ENCODE measurements around the gene RNF34. TPM values are rescaled to one million over a fixed set of nuclear protein-coding genes. Genes with fewer than 3 reads are reported as not detected.

Gene RNF34
- polyA plus RNA-seq, 1 of the 3 experiments (the other 2 are of a cell fraction): 29.4 TPM

GRCh38 chr12:121357331-121357730, 42.6 kb upstream of the RNF34 start:
- no peak overlapping the region for H3K9ac ChIP-seq
- no peaks in the 10 kb centered on the region for H3K4me1 ChIP-seq (ENCODE audit: control insufficient read depth in 1 of 2, insufficient read depth in 2 of 2, low read depth in 1 of 2, low read length in 1 of 2)
- no peak overlapping the region for H3K4me3 ChIP-seq (ENCODE audit: low read depth in 2 of 2, low read length in 1 of 2)
- ChIA-PET CTCF (interaction anchor here (1.6 kb wide), 1 partner anchor 85 kb away, joined by 5 read pairs; no protein-coding TSS in a partner anchor), POLR2A (no interaction called here)
- H4K20me1 ChIP-seq (ENCODE audit: insufficient read depth): no peaks in the 10 kb centered on the region
- H2AFZ ChIP-seq (ENCODE audit: low read depth): no peak overlapping the region
- H3K79me2 ChIP-seq (ENCODE audit: insufficient read depth): no peaks in the 10 kb centered on the region
- H3K36me3 ChIP-seq (replicated peaks in 1 of 2; ENCODE audit: control insufficient read depth in 1 of 2, insufficient read depth in 2 of 2, low read length in 1 of 2): no peaks in the 10 kb centered on the region
- no peaks in the 10 kb centered on the region for H3K9me3 ChIP-seq
- H3K27ac ChIP-seq (ENCODE audit: low read depth in 2 of 2, low read length in 1 of 2): no peak overlapping the region
- WGBS (ENCODE audit: low lambda C conversion rate): 54% methylated on average over 4 of the region's 4 CpGs
- no peak overlapping the region for H3K4me2 ChIP-seq
- TF ChIP-seq RXRA (IDR thresholded peaks at IDR 0.05; ENCODE audit: borderline replicate concordance, low read depth): no peak
- no peak for TF ChIP-seq TCF12 (IDR thresholded peaks at IDR 0.05)
- H3K9me2 ChIP-seq: no peaks in the 10 kb centered on the region
- H3K27me3 ChIP-seq (ENCODE audit: insufficient read depth): no peaks in the 10 kb centered on the region
- no peak for DNase-seq
- peaks cover 7% of the 10 kb centered on the region for H3F3A ChIP-seq (replicated peaks; ENCODE audit: insufficient read depth)

DNA sequence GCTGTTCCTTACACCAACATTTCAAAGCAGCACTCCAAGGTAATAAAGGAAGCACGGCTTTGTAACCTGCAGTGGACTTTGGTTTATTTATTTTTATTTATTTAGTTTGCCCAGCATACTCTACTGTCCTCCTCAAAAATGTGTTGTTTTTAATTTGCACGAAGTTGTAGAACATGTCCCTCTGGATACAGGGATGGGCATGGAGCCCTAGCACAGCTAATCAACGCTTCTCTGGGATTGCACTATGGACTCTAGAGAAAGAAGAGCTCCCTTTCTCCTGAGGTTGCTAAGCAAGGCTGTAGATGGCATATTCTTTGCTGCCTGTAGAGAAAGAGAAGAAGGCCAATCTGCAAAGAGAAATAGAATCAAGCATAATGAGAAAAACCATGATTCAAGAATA, 41.8 kb upstream of the RNF34 start:
- CTCF ChIA-PET: interaction anchor here (0.6 to 1.6 kb wide), 2 partner anchors 24 to 85 kb away, joined by 3 to 5 read pairs; no protein-coding TSS in a partner anchor
- Histone ChIP-seq H3K79me2 (ENCODE audit: insufficient read depth) (no peaks in the 10 kb centered on the region), H3K4me1 (ENCODE audit: control insufficient read depth in 1 of 2, insufficient read depth in 2 of 2, low read depth in 1 of 2, low read length in 1 of 2) (no peaks in the 10 kb centered on the region), H3K27ac (ENCODE audit: low read depth in 2 of 2, low read length in 1 of 2) (no peak overlapping the region), H3K4me3 (ENCODE audit: low read depth in 2 of 2, low read length in 1 of 2) (no peak overlapping the region), H3K4me2 (no peak overlapping the region), H3K9me2 (no peaks in the 10 kb centered on the region), H3K9me3 (no peaks in the 10 kb centered on the region), H2AFZ (ENCODE audit: low read depth) (no peak overlapping the region), H4K20me1 (ENCODE audit: insufficient read depth) (no peaks in the 10 kb centered on the region), H3F3A (replicated peaks; ENCODE audit: insufficient read depth) (peaks cover 7% of the 10 kb centered on the region), H3K27me3 (ENCODE audit: insufficient read depth) (no peaks in the 10 kb centered on the region), H3K36me3 (replicated peaks in 1 of 2; ENCODE audit: control insufficient read depth in 1 of 2, insufficient read depth in 2 of 2, low read length in 1 of 2) (no peaks in the 10 kb centered on the region), H3K9ac (no peak overlapping the region)
- POLR2A ChIA-PET: no interaction called here
- DNase-seq: no peak
- 56% methylated on average over 3 of the region's 3 CpGs for WGBS (ENCODE audit: low lambda C conversion rate)
- no peak for TF ChIP-seq TAF1 (IDR thresholded peaks at IDR 0.05; ENCODE audit: borderline replicate concordance, low read depth, low read length)
- no peak for TF ChIP-seq YY1 (IDR thresholded peaks at IDR 0.05; ENCODE audit: low read depth)
- no peak for TF ChIP-seq EZH2phosphoT487 (IDR thresholded peaks at IDR 0.05; ENCODE audit: borderline replicate concordance, low read depth)
- no peak for TF ChIP-seq RCOR1 (IDR thresholded peaks at IDR 0.05; ENCODE audit: low read length)
- no peak for TF ChIP-seq MEF2A (IDR thresholded peaks at IDR 0.05; ENCODE audit: borderline replicate concordance, low read depth)
- TF ChIP-seq GABPA (IDR thresholded peaks at IDR 0.05; ENCODE audit: low read depth): no peak
- no peak for TF ChIP-seq CTCF (IDR thresholded peaks at IDR 0.05)
- no peak for TF ChIP-seq TCF12 (IDR thresholded peaks at IDR 0.05)
- TF ChIP-seq JUND (IDR thresholded peaks at IDR 0.05): no peak
- no peak for TF ChIP-seq NRF1 (IDR thresholded peaks at IDR 0.05; ENCODE audit: low read depth, low read length)

GRCh38 chr12:121364683-121365121, 35.2 kb upstream of the RNF34 start:
- H3K79me2 ChIP-seq (ENCODE audit: insufficient read depth): no peaks in the 10 kb centered on the region
- no peaks in the 10 kb centered on the region for H3K9me2 ChIP-seq
- POLR2A ChIA-PET: no interaction called here
- H3K4me1 ChIP-seq (ENCODE audit: control insufficient read depth in 1 of 2, insufficient read depth in 2 of 2, low read depth in 1 of 2, low read length in 1 of 2): peaks cover 2 to 13% of the 10 kb centered on the region in 2 experiments; a peak in 3 of 4 replicates
- H3F3A ChIP-seq (replicated peaks; ENCODE audit: insufficient read depth): peaks cover 6% of the 10 kb centered on the region
- peak overlapping the region; percentile 41; the same call in 1 of the 2 replicates for H2AFZ ChIP-seq (ENCODE audit: low read depth)
- H3K36me3 ChIP-seq (replicated peaks in 1 of 2; ENCODE audit: control insufficient read depth in 1 of 2, insufficient read depth in 2 of 2, low read length in 1 of 2): no peaks in the 10 kb centered on the region
- DNase-seq: no peak
- H3K9ac ChIP-seq: no peak overlapping the region
- peak overlapping the region; percentile 32; the same call in 1 of the 2 replicates for H3K4me2 ChIP-seq
- H3K4me3 ChIP-seq (ENCODE audit: low read depth in 2 of 2, low read length in 1 of 2): no peak overlapping the region
- 72% methylated on average over 5 of the region's 5 CpGs for WGBS (ENCODE audit: low lambda C conversion rate)
- H3K9me3 ChIP-seq: no peaks in the 10 kb centered on the region
- no peaks in the 10 kb centered on the region for H4K20me1 ChIP-seq (ENCODE audit: insufficient read depth)
- peak overlapping the region in 1 of 2 experiments; percentile 25; a peak in 1 of 4 replicates for H3K27ac ChIP-seq (ENCODE audit: low read depth in 2 of 2, low read length in 1 of 2)
- H3K27me3 ChIP-seq (ENCODE audit: insufficient read depth): no peaks in the 10 kb centered on the region
- CTCF ChIA-PET: interaction anchor here (0.8 to 1.7 kb wide), 2 partner anchors 9 to 18 kb away, joined by 3 to 4 read pairs; no protein-coding TSS in a partner anchor
- TF ChIP-seq POLR2AphosphoS5 (IDR thresholded peaks at IDR 0.05; ENCODE audit: low read depth, low read length) (no peak), USF1 (IDR thresholded peaks at IDR 0.05; ENCODE audit: borderline replicate concordance, low read depth) (no peak), PBX3 (IDR thresholded peaks at IDR 0.05) (no peak), MEF2A (IDR thresholded peaks at IDR 0.05; ENCODE audit: borderline replicate concordance, low read depth) (no peak), FOSL2 (IDR thresholded peaks at IDR 0.05; ENCODE audit: borderline replicate concordance, low read depth) (no peak), NFIC (IDR thresholded peaks at IDR 0.05; ENCODE audit: borderline replicate concordance) (no peak), RFX5 (IDR thresholded peaks at IDR 0.05; ENCODE audit: low read length) (no peak), NRF1 (IDR thresholded peaks at IDR 0.05; ENCODE audit: low read depth, low read length) (no peak), GATA2 (CRISPR knock-in tag; IDR thresholded peaks at IDR 0.05) (no peak), JUND (IDR thresholded peaks at IDR 0.05) (no peak)
